GM18907 (cell line): ENCODE results near the gene MICOS13.

Source experiments
- ATAC-seq: cut with Tn5 transposase; IDR thresholded peaks from one replicate; pipeline ENCODE4 v1.9.1; 2021; ENCODE audit warnings: mild to moderate bottlenecking, moderate library complexity; ENCODE audit not compliant: unreplicated experiment

The MICOS13 gene

DNA sequence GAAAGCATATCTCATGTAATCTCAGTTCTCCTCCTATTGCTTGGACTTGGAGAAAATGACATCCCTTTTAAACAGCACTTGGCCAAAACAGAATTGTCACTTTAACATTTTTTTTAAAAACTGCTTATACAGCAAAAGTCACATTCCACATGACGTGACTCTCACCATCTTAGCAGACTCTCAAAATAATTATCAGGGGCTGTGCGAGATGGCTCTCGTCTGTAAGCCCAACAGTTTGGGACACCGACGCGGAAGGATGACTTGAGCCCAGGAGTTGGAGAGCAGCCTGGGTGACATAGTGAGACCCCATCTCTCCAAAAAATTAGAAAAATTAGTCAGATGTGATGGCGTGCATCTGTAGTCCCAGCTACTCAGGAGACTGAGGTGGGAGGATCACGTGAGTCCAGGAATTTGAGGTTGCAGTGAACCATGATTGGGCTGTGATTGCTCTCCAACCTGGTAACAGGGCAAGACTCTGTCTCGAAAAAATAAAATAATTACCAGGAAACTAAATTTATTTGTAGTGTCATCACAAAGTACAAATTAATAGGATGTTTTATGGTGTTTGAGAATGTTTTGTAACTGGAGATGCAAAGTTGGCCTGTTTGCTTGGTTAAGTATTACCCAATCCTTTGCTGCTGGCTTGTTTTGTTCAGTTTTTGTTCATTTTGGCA, 48.6 kb downstream of the MICOS13 start:
- no peak for ATAC-seq

DNA sequence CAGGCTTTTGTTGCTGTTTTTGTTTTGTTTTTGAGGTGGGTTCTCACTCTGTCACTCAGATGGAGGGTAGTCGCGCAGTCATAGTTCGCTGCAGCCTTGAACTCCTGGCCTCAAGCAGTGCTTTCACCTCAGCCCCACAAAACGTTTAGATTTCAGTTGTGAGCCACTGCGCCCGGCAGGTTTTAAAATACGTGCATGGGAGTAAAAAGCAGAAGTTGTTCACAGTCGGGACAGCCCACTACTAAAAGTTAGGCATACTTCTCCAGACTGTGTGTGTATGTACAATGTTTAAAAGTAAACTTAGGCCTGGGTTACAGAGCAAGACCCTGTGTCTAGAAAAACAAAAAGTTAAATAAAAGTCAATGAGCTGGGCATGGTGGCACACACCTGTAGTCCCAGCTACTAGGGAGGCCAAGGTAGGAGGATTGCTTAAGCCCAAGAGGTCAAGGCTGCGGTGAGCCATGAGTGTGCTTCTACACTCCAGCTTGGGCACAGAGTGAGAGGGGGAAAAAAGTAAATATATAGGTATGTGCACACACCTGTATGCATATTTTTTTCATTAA, 51.3 kb downstream of the MICOS13 start:
- ATAC-seq, result no peak

DNA sequence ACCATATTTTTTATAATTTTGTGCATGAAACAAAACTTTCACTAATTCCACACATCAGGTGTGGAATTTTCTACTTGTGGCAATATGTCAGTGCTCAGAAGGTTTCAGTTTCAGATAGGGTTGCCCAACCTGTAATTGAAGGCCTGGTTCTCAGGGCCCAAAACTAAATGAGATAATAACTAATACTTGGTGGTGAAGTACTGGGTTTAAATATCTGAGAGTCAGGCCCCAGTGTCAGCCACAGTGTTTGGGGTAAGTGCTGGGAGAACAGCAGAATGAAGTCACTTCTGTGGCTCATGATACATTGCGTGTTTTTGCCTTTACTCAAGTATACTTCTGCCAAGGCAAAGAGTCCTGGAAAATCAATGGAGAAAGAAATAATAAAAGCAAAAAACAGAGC, 51.9 kb downstream of the MICOS13 start:
- no peak for ATAC-seq
